AG09319 (cell line): ENCODE measurements around the gene CUEDC1.
"Not testable (repeated sequence)": the region's sequence is repeated elsewhere in the genome, so short reads cannot be mapped to it uniquely, and the experiment has no call there.

Source experiments
- DNase-seq: peaks from one replicate; pipeline ENCODE4 v3.0.0-alpha.2; 2010; ENCODE audit warnings: low read depth; ENCODE audit errors: extremely low read depth
- CTCF ChIP-seq: IDR thresholded peaks from 2 replicates; pipeline ENCODE4 v1.5.1; 2011; ENCODE audit warnings: low read depth, mild to moderate bottlenecking, inconsistent platforms, low read length, moderate library complexity

Gene CUEDC1

GRCh38 chr17:57849163-57849873 lies 105.9 kb downstream of the CUEDC1 start:
- DNase-seq: no peak
- no peak for TF ChIP-seq CTCF

GRCh38 chr17:57846056-57846945 lies 108.9 kb downstream of the CUEDC1 start:
- DNase-seq: not testable (repeated sequence)

GRCh38 chr17:57842280-57842679 lies 112.9 kb downstream of the CUEDC1 start:
- DNase-seq: no peak
- no peak for TF ChIP-seq CTCF

GRCh38 chr17:57839571-57839923 lies 115.7 kb downstream of the CUEDC1 start:
- no peak for TF ChIP-seq CTCF

GRCh38 chr17:57838857-57839570 lies 116.2 kb downstream of the CUEDC1 start:
- DNase-seq: no peak
- TF ChIP-seq CTCF: no peak

More at GRCh38 chr17:57839571-57839923, 115.7 kb downstream of the CUEDC1 start:
- no peak for DNase-seq

GRCh38 chr17:57838453-57838852 lies 116.8 kb downstream of the CUEDC1 start:
- no peak for DNase-seq
- no peak for TF ChIP-seq CTCF

- TF ChIP-seq CTCF: no peak
- no peak for DNase-seq
Measured at GRCh38 chr17:57835333-57835900, 119.8 kb downstream of the CUEDC1 start.
